NCI-H146 (cell line): ENCODE measurements around the gene GATA3.

Experiments used
- DNase-seq: peaks from one replicate; lab custom pipeline; 2025; lab: John Stamatoyannopoulos, UW

The GATA3 gene

DNA sequence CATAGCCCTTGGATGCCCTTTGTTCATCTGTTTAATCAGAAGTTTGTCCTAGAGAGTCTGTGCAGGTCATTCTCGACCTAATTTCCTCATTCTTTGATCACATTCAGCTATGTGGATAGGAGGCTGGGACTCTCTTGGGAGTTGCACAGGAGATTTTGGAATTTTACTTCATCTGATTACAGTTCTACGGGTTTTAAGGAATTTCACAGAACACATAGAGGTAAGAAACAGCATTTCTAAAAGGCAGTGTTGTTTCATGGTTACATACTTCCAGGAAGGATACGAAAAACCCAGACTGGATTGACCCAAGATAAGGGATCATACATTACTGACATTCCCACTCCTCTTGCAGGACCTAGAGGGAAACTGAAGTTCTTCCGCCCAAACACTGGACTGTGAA is 45.9 kb downstream of the GATA3 start:
- no peak for DNase-seq

GRCh38 chr10:8102708-8103401 is 48.4 kb downstream of the GATA3 start:
- peak; percentile 87 for DNase-seq

DNA sequence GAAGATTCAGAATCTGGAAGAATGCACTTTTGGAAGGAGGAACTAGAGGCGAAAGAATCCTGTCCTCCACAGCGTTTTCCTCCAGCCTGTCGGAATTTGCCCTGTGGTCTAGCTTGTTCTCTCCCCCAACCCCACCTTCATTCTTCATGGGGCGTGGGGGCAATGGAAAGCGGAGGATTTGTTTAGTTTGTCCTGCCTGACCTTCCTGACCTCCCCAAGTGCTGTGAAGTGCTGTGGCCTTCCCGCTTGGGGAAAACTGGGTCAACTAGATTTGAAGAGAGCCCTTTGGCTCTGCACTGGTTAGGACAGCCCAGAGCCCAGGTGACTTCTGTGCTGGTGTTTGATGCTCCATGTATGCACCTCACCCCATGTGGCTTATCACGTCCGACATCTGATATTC is 49.1 kb downstream of the GATA3 start:
- DNase-seq: peak; percentile 28

GRCh38 chr10:8104005-8104404 is 49.5 kb downstream of the GATA3 start:
- DNase-seq: no peak

GRCh38 chr10:8104721-8105120 is 50.2 kb downstream of the GATA3 start:
- DNase-seq: no peak

DNA sequence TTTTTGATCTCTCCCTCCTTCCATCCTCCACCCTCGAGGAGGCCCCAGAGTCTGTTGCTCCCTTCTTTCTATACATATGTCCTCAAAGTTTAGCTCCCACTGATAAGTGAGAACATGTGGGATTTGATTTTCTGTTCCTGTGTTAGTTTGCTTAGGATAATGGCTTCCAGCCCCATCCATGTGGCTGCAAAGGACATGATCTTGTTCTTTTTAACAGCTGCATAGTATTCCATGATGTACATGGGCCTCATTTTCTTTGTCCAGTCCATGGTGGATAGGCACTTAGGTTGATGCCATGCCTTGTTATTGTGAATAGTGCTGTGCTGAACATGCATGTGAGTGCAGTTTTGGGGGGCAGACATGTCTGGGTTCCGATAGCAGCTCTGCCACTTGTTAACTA is 51.4 kb downstream of the GATA3 start:
- no peak for DNase-seq

GRCh38 chr10:8112230-8112905 is 57.9 kb downstream of the GATA3 start:
- no peak for DNase-seq

- no peak for DNase-seq
These were observed 58.5 kb downstream of the GATA3 start for GRCh38 chr10:8112942-8113442.

GRCh38 chr10:8113616-8114015 is 59.1 kb downstream of the GATA3 start:
- no peak for DNase-seq

- DNase-seq: no peak
These were observed 60.5 kb downstream of the GATA3 start for GRCh38 chr10:8114741-8115617.

- no peak for DNase-seq
These were observed 61.1 kb downstream of the GATA3 start for GRCh38 chr10:8115618-8115980.

- DNase-seq: no peak
These were observed 62.0 kb downstream of the GATA3 start for GRCh38 chr10:8116474-8116873.

GRCh38 chr10:8116926-8117493 is 62.5 kb downstream of the GATA3 start:
- no peak for DNase-seq

DNA sequence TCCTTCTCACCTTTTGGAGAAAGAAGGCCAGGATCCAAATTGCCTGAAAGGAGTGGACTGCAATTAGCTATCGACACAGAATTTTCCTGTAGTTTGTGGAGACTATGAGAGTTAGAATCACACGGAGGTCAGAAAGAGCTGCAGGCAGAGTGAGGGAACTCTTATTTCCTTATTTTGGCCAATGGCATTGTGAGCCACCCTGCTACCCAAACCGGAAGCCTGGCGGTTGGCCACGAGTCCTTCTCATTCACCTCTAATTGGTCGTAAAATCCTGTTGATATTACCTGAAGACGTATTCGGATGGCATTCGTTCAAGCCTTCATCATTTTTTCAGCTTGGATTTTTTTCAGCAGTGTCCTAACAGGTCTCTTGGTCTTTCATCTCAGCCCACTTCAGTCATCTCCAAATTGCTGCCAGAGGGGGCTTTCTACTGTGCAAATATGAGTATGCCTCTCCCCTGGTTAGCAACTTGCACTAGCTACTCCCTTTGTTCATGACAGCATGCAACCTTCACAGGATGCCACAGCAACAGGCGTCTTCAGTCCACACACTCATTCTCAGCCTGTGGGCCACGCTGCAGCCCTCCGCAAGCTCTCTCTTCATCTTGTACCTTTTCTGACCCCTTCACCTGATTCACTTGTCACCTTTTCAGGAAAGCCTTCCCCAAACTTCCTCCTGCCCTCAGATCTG is 66.9 kb downstream of the GATA3 start:
- no peak for DNase-seq

- no peak for DNase-seq
These were observed 68.3 kb downstream of the GATA3 start for GRCh38 chr10:8122611-8123369.

DNA sequence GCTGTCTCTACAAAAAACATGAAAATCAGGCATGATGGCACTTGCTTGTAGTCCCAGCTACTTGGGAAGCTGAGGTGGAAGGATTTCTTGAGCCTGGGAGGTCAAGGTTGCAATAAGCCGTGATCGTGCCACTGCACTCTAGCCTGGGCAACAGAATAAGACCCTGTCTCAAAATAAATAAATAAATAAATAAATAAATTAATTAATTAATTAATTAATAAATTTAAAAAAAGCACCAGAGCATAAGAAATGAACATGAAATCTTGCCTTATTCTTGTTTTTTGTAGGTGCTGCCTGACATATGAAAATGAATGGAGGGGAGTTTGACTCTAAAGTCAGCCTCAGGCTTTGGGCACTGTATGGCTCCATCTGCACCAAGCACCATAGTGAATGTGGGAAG is 69.9 kb downstream of the GATA3 start:
- DNase-seq: no peak
